H54 (cell line): ENCODE results near the gene BCAS3.
"Not testable (repeated sequence)": the region's sequence is repeated elsewhere in the genome, so short reads cannot be mapped to it uniquely, and the experiment has no call there.

ENCODE experiments used
- DNase-seq: peaks from one replicate; pipeline ENCODE4 v3.0.0; 2011; ENCODE audit warnings: low spot score, mixed read lengths; ENCODE audit not compliant: insufficient read length
- FAIRE-seq: peaks from 3 replicates; lab custom pipeline; 2011; peaks lifted over from hg19 to GRCh38; lab: Jason Lieb, UNC
- POLR2A ChIP-seq: IDR thresholded peaks from 2 replicates; pipeline ENCODE4 v1.6.1; 2011; ENCODE audit warnings: low read depth, mild to moderate bottlenecking, low read length

BCAS3 gene

DNA sequence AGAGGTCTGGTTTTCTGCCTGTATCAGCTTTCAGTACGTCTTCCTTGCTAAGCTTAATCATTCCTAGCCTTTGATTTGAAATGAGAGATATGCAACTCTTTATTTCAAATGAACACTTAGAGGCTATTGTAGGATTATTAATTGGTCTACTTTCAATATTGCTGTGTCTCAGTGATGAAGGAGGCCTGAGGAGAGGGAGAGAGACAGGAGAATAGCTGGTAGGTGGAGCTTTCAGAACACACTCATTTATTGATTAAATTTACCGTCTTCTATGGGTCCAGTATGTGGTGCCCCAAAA lies 187.0 kb downstream of the BCAS3 start:
- FAIRE-seq (no peak), DNase-seq (no peak)
- no peak for TF ChIP-seq POLR2A

- DNase-seq (no peak), FAIRE-seq (peak; percentile 23)
- TF ChIP-seq POLR2A, result no peak
Measured at GRCh38 chr17:60874772-60875171, 197.1 kb downstream of the BCAS3 start.

- not testable (repeated sequence) for FAIRE-seq, DNase-seq
Measured at GRCh38 chr17:60886731-60887613, 209.3 kb downstream of the BCAS3 start.

DNA sequence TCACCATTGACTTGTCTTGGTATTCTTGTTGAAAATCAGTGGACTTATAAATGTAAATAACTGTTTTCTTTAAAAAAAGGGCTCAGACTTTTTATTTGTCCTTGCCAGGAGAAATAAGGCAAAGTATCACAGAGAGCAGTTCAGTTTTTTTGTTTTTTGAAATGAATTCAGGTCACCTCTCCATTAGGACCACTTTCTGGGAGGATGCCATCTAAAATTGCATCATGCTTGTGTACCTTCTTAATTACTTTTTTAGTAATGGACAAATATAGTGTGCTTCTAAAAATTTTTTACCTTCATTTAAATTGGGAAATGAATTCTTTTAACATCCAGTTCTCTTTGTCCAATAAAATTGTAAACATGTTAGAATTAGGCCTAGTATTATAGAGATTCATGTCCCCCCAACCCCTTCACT lies 210.0 kb downstream of the BCAS3 start:
- FAIRE-seq (peak; percentile 67), DNase-seq (no peak)
- TF ChIP-seq POLR2A, result no peak

DNA sequence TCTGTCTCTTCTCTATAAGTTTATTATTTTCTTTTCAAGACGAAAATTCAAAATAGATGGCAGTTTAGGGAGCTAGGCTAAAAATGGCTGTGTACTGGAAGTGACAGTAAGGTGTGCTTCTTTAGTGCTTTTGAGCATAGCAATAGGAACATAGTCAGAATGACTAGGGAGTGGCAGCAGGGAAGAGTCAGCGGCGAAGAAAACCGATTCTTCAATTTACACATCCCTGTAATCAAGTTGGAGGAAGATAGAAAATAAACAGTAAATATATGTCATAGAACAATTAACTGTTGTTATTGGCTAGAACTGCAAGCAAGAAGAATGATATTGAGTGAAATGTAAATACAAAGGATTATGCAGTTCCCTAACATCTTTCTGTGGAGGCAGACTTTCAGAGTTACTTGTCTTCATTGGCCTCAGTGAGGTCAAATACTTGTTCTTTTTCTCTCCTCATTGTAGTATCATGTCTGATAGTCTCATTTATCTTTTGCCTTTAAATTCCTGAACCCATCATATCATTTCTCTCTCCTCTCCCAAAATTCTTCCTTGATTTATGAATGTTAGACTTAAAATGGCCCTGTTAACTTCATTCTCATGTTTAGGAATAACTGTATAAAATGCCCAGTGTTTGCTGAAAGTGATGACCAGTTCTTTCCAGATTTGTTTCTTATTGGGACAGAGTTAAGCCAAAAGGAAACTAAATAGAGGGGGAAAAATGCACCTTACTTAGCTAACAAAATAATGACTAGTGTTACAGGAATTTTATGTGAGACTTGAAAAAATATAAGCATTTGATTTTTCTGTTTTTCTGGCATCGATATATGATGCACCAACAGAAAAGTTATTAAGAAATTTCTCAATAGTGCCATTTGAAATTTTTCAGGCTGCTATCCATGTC lies 211.4 kb downstream of the BCAS3 start:
- FAIRE-seq (peak; percentile 69), DNase-seq (no peak)

DNA sequence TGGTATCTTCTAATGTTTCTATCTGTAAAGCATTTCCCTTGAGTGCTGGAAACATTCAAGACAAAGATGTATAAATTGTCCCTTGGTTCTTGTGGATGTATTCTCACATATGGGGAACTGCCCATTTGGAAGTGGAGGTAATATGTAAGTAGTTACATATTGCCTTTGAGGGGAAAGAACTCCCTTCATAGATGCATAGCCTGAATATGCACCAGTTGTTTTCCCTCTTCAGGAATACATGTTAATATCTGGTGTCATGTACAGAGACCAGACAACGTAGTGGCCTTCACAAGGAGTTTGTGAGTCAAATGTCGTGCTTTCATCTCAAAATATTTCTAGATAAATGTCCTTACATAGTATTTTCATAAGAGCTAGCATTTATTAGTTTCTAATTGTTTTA lies 213.5 kb downstream of the BCAS3 start:
- FAIRE-seq, result peak; percentile 67
- DNase-seq, result no peak
- no peak for TF ChIP-seq POLR2A

More for the DNA sequence above, 211.4 kb downstream of the BCAS3 start:
- no peak for TF ChIP-seq POLR2A

- no peak for TF ChIP-seq POLR2A
- DNase-seq (no peak), FAIRE-seq (no peak)
Measured at GRCh38 chr17:60893475-60893874, 215.8 kb downstream of the BCAS3 start.

DNA sequence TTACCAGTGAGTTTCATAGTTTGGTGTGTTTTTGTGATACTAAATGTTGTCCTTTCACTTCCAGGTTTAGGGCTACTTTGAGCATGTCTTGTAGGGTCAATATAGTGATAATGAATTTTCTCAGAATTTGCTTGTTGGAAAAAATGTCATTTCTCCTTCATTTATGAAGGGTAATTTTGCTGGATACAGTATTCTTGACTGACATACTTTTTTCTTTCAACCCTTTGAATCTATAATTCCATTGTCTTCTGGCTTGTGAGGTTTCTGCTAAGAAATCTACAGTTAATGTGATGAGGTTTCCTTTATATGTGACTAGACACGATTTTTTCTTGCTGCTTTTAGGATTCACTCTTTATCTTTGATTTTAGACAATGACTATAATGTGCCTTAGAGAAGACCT lies 219.3 kb downstream of the BCAS3 start:
- no peak for FAIRE-seq

GRCh38 chr17:60899115-60899514 lies 221.5 kb downstream of the BCAS3 start:
- TF ChIP-seq POLR2A, result no peak
- DNase-seq (no peak), FAIRE-seq (no peak)

More for the DNA sequence above, 219.3 kb downstream of the BCAS3 start:
- no peak for TF ChIP-seq POLR2A
- no peak for DNase-seq

GRCh38 chr17:60900688-60901087 lies 223.0 kb downstream of the BCAS3 start:
- FAIRE-seq, result no peak
- no peak for TF ChIP-seq POLR2A
- no peak for DNase-seq

GRCh38 chr17:60901242-60901641 lies 223.6 kb downstream of the BCAS3 start:
- DNase-seq, result no peak

DNA sequence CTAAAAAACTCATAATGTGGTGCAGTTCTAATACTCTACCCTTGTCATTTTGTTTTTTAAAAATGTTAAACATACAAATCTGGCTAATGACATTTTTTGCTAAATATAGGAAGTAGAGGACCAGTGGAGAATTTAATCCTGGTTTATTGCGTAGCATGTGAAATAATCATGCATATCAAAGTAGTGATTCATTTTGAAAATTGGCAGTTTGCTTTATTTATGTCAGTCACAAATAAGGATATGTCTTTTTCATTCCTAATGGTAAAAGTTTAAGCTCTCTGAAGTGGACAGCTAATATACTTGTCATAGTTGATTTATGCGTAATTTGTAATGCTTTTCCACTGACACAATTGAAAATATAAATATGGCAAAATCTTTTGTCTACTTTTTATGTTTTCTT lies 224.2 kb downstream of the BCAS3 start:
- DNase-seq (no peak), FAIRE-seq (peak; percentile 68)
- TF ChIP-seq POLR2A, result no peak

More at GRCh38 chr17:60901242-60901641, 223.6 kb downstream of the BCAS3 start:
- FAIRE-seq, result no peak
- TF ChIP-seq POLR2A, result no peak

- FAIRE-seq, result no peak
- no peak for TF ChIP-seq POLR2A
- no peak for DNase-seq
Measured at GRCh38 chr17:60902399-60902798, 224.7 kb downstream of the BCAS3 start.

- TF ChIP-seq POLR2A, result no peak
- DNase-seq (no peak), FAIRE-seq (no peak)
Measured at GRCh38 chr17:60904582-60904981, 226.9 kb downstream of the BCAS3 start.

DNA sequence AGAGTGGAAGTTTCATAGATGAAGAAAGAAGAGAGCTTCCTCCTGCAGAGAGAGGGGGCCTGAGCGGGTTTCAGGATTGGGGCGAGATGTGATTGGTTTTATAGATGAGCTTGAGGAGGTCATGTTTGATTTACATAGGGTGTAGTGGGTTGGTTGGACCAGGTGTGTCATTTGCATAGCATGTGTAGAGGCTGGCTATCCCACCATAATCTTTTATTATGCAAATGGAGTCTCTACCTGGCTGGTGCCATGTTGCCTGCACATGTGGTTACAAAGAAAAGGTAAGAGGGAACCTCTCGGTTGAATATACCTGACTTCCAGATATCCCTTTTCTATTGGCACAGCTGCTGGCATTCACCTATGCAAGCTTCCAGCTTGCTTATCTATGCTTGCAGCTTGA lies 228.1 kb downstream of the BCAS3 start:
- DNase-seq (no peak), FAIRE-seq (no peak)
- no peak for TF ChIP-seq POLR2A
